ENCODE results near the gene ERFL.

- TF ChIP-seq ZBTB7A (tag by site-specific recombination; IDR thresholded peaks at IDR 0.05; ENCODE audit: low read depth): no peak
- TF ChIP-seq ZNF324 (tag by site-specific recombination; IDR thresholded peaks at IDR 0.05): no peak
- TF ChIP-seq GLIS2 (tag by site-specific recombination; IDR thresholded peaks at IDR 0.05): no peak
- no peak for TF ChIP-seq ZNF280D (tag by site-specific recombination; IDR thresholded peaks at IDR 0.05)
- no peak for TF ChIP-seq CTCF (tag by site-specific recombination; IDR thresholded peaks at IDR 0.05)
- no peak for TF ChIP-seq ZNF239 (tag by site-specific recombination; IDR thresholded peaks at IDR 0.05)
- no peak for TF ChIP-seq ZNF140 (tag by site-specific recombination; IDR thresholded peaks at IDR 0.05)
These were observed 38.4 kb downstream of the ERFL start for GRCh38 chr19:41889896-41890295.
